PC-9 (cell line): Measurements from ENCODE around the gene CBL.

ENCODE experiments used
- CTCF ChIP-seq: fragments of 200-600 bp; sonication (generic); conservative IDR thresholded peaks from 2 replicates; pipeline ENCODE4 v1.6.1; 2017; ENCODE audit warnings: mixed run types, antibody characterized with exemption, mild to moderate bottlenecking, moderate library complexity
- EZH2 ChIP-seq: fragments of 200-600 bp; sonication (generic); IDR thresholded peaks from 2 replicates; pipeline ENCODE4 v1.8.0; 2017; ENCODE audit warnings: antibody characterized with exemption, low read depth

- TF ChIP-seq CTCF (peak; percentile 71), EZH2 (no peak)
These were observed 78.4 kb downstream of the CBL start for GRCh38 chr11:119284344-119285157.
